ENCODE measurements around the gene GP9.

GRCh38 chr3:129063091-129063640 lies 2.6 kb downstream of the GP9 start:
- TF ChIP-seq CTCF (conservative IDR thresholded peaks at IDR 0.05; ENCODE audit: low read depth, low read length) (no peak), EZH2 (IDR thresholded peaks at IDR 0.05; ENCODE audit: borderline replicate concordance, low read depth, low read length, poor library complexity, severe bottlenecking) (no peak)

Data from A673 (cell line).